ENCODE results near the gene CCNQ.

- TF ChIP-seq CSRNP3 (CRISPR knock-in tag; IDR thresholded peaks at IDR 0.05) (no peak), RARB (CRISPR knock-in tag; IDR thresholded peaks at IDR 0.05) (no peak), ZNF70 (CRISPR knock-in tag; IDR thresholded peaks at IDR 0.05) (no peak), CREB5 (CRISPR knock-in tag; IDR thresholded peaks at IDR 0.05; ENCODE audit: low read depth) (no peak), ZFP30 (CRISPR knock-in tag; IDR thresholded peaks at IDR 0.05) (no peak), PATZ1 (CRISPR knock-in tag; IDR thresholded peaks at IDR 0.05; ENCODE audit: borderline replicate concordance) (no peak), ARNTL (CRISPR knock-in tag; IDR thresholded peaks at IDR 0.05; ENCODE audit: borderline replicate concordance, low read depth) (no peak), TOX (CRISPR knock-in tag; IDR thresholded peaks at IDR 0.05; ENCODE audit: borderline replicate concordance) (no peak), SNAI2 (CRISPR knock-in tag; IDR thresholded peaks at IDR 0.05) (no peak), ZFP3 (CRISPR knock-in tag; IDR thresholded peaks at IDR 0.05) (no peak), GLIS3 (CRISPR knock-in tag; IDR thresholded peaks at IDR 0.05) (no peak)
Measured at GRCh38 chrX:153588782-153589446, 10.0 kb downstream of the CCNQ start.
